Ovary (tissue), 3 donors: ENCODE data around the gene GRAMD2A.

Experiments used
- EP300 ChIP-seq: sonication (generic); formaldehyde crosslinking; IDR thresholded peaks from one replicate; pipeline ENCODE4 v1.6.1; 2017; ENCODE audit warnings: antibody characterized with exemption
- POLR2A ChIP-seq: fragments of 450-650 bp; IDR thresholded peaks from one replicate; pipeline ENCODE4 v1.6.1; 2017; ENCODE audit warnings: antibody characterized with exemption, mild to moderate bottlenecking, moderate library complexity
- TF ChIP-seq, protein P1 (sequence below), 3 donors: fragments of 450-650 bp in 2 of 3; fragments of 200-600 bp in 1 of 3; IDR thresholded peaks; one replicate each; pipeline versions ENCODE4 v1.5.1 to v1.8.0; 2016 to 2022; ENCODE audit warnings: antibody characterized with exemption in 3 of 3, mild to moderate bottlenecking in 1 of 3
- donor health status: DM: no; HTN: no; CAD: no.

DNA sequence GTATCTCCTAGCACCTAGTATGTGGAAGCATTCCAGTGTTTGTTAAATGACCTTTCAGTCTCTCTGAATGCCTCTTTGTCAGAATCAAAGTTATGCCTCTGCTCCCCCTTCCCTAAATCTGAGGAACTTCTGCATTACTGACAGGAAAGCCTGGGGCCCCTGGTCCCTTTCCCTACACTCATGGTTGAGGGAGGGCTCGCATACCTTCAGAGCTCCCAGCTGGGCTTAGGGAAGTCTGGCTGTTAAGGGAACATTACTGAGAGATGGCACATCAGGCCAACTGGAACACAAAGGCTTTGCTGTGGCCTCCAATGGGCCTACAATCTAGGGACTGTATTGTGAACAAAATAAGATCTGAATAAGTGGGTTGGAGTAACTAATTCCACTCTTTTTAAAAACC lies 23.1 kb upstream of the GRAMD2A start:
- TF ChIP-seq, protein P1, sequence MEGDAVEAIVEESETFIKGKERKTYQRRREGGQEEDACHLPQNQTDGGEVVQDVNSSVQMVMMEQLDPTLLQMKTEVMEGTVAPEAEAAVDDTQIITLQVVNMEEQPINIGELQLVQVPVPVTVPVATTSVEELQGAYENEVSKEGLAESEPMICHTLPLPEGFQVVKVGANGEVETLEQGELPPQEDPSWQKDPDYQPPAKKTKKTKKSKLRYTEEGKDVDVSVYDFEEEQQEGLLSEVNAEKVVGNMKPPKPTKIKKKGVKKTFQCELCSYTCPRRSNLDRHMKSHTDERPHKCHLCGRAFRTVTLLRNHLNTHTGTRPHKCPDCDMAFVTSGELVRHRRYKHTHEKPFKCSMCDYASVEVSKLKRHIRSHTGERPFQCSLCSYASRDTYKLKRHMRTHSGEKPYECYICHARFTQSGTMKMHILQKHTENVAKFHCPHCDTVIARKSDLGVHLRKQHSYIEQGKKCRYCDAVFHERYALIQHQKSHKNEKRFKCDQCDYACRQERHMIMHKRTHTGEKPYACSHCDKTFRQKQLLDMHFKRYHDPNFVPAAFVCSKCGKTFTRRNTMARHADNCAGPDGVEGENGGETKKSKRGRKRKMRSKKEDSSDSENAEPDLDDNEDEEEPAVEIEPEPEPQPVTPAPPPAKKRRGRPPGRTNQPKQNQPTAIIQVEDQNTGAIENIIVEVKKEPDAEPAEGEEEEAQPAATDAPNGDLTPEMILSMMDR (IDR thresholded peaks at IDR 0.05) = no peak
- TF ChIP-seq EP300 (no peak), POLR2A (no peak)
